Caco-2 (cell line): ENCODE data around the gene OSCP1. TPM values are rescaled to one million over a fixed set of nuclear protein-coding genes. Genes with fewer than 3 reads are reported as not detected.
"Not testable (repeated sequence)": the region's sequence is repeated elsewhere in the genome, so short reads cannot be mapped to it uniquely, and the experiment has no call there.

Experiments used
- BruUV-seq: library from RNA; stranded (reverse); fragments of 400-500 nt; replicated peaks from 2 replicates; lab custom pipeline; 2021; lab: Mats Ljungman, UMichigan
- CTCF ChIA-PET: fragments of 300-600 bp; sonication (Branson Sonifier 250); formaldehyde crosslinking; loops from one replicate; lab custom pipeline; 2022; ENCODE audit warnings: antibody characterized with exemption; lab: Charles Lee
- POLR2A ChIA-PET: fragments of 300-600 bp; sonication (Branson Sonifier 250); formaldehyde crosslinking; loops from one replicate; lab custom pipeline; 2022; ENCODE audit warnings: antibody characterized with exemption; lab: Charles Lee
- DNase-seq, 2 experiments: peaks; one replicate each; pipeline versions ENCODE4 v3.0.0 to v3.0.0-alpha.2; 2020 to 2022
- H3K27me3 ChIP-seq: replicated peaks from 2 replicates; pipeline ENCODE4 v1.6.0; 2011; ENCODE audit warnings: low read length; ENCODE audit not compliant: control insufficient read depth, insufficient read depth
- H3K36me3 ChIP-seq: 2 replicates; pipeline ENCODE4 v1.5.1; 2011; ENCODE audit warnings: low read length; ENCODE audit not compliant: control insufficient read depth, insufficient read depth
- H3K4me1 ChIP-seq: fragments of 250-450 bp; sonication (Bioruptor Pico); 2 replicates; pipeline ENCODE4 v1.5.1; 2020; ENCODE audit warnings: mild to moderate bottlenecking
- H3K4me3 ChIP-seq: 2 replicates; pipeline ENCODE4 v1.5.1; 2011; ENCODE audit warnings: low read depth, mild to moderate bottlenecking, control low read depth, low read length
- H3K9me3 ChIP-seq: fragments of 250-450 bp; sonication (Bioruptor Pico); 2 replicates; pipeline ENCODE4 v1.5.1; 2020; ENCODE audit warnings: mild to moderate bottlenecking, moderate library complexity
- H3K27ac Mint-ChIP-seq: one replicate; pipeline ENCODE4 v1.8.0; 2022; ENCODE audit warnings: mixed read lengths; ENCODE audit not compliant: unreplicated experiment
- H3K27me3 Mint-ChIP-seq: one replicate; pipeline ENCODE4 v1.8.0; 2022; ENCODE audit warnings: mixed read lengths; ENCODE audit not compliant: insufficient read depth, unreplicated experiment
- H3K36me3 Mint-ChIP-seq: one replicate; pipeline ENCODE4 v1.8.0; 2022; ENCODE audit warnings: mild to moderate bottlenecking, mixed read lengths; ENCODE audit not compliant: insufficient read depth, unreplicated experiment
- H3K4me1 Mint-ChIP-seq: one replicate; pipeline ENCODE4 v1.8.0; 2022; ENCODE audit warnings: low read depth, mixed read lengths; ENCODE audit not compliant: unreplicated experiment
- H3K4me3 Mint-ChIP-seq: one replicate; pipeline ENCODE4 v1.8.0; 2022; ENCODE audit warnings: mild to moderate bottlenecking, moderate library complexity, mixed read lengths; ENCODE audit not compliant: unreplicated experiment
- H3K9me3 Mint-ChIP-seq: one replicate; pipeline ENCODE4 v1.8.0; 2022; ENCODE audit warnings: mixed read lengths; ENCODE audit not compliant: unreplicated experiment
- CTCF ChIP-seq, 2 experiments: fragments of 200-600 bp in 1 of 2; IDR thresholded peaks; 1 replicate in 1 of 2; 2 replicates in 1 of 2; pipeline versions ENCODE4 v1.5.1 to v1.8.0; 2011 to 2022; ENCODE audit warnings: antibody characterized with exemption in 1 of 2, control low read depth in 1 of 2, inconsistent platforms in 1 of 2, low read depth in 1 of 2, low read length in 1 of 2, mild to moderate bottlenecking in 1 of 2, moderate library complexity in 1 of 2; ENCODE audit not compliant: insufficient read depth in 1 of 2, severe bottlenecking in 1 of 2, unreplicated experiment in 1 of 2
- intact Hi-C: fragments of 100-400 bp; cut with micrococcal nuclease; formaldehyde crosslinking; loops from one replicate; pipeline ENCODE4 v1.10.0; 2022; ENCODE audit not compliant: unreplicated experiment
- total RNA-seq: library from RNA; stranded (reverse); gene quantifications from 2 replicates; pipeline ENCODE4 v1.2.3, GENCODE V29; 2022

Gene OSCP1
- total RNA-seq, 1 experiment from 2014 or later: 0.91 TPM

GRCh38 chr1:36487906-36488305, 37.7 kb upstream of the OSCP1 start:
- peaks cover 12% of the 10 kb centered on the region for H3K4me1 Mint-ChIP-seq
- Histone ChIP-seq H3K27me3 (no peaks in the 10 kb centered on the region), H3K4me1 (peaks cover 40% of the 10 kb centered on the region), H3K4me3 (no peak overlapping the region), H3K9me3 (no peaks in the 10 kb centered on the region), H3K36me3 (no peaks in the 10 kb centered on the region)
- POLR2A ChIA-PET: interaction anchor here (0.7 kb wide), 1 partner anchor 13 kb away, joined by 8 read pairs; no protein-coding TSS in a partner anchor
- H3K4me3 Mint-ChIP-seq: no peak overlapping the region
- DNase-seq: no peak
- peaks cover 6% of the 10 kb centered on the region for H3K36me3 Mint-ChIP-seq
- CTCF ChIA-PET: interaction anchor here (0.7 kb wide), 1 partner anchor 25 kb away, joined by 3 read pairs; no protein-coding TSS in a partner anchor
- peak overlapping the region; percentile 71 for H3K27ac Mint-ChIP-seq
- BruUV-seq: no TSS peak
- TF ChIP-seq CTCF (IDR thresholded peaks at IDR 0.05; ENCODE audit: insufficient read depth in 1 of 2, low read depth in 1 of 2, low read length in 1 of 2, severe bottlenecking in 1 of 2, unreplicated experiment in 1 of 2): no peak
- H3K27me3 Mint-ChIP-seq: no peaks in the 10 kb centered on the region
- no peaks in the 10 kb centered on the region for H3K9me3 Mint-ChIP-seq
- intact Hi-C loops: loop anchor here (2.0 kb wide), 1 partner anchor 23 kb away; the partner anchor contains the start of gene MRPS15

- not testable (repeated sequence) for DNase-seq, H3K27me3 ChIP-seq, H3K4me3 ChIP-seq, H3K27me3 Mint-ChIP-seq, H3K36me3 Mint-ChIP-seq, BruUV-seq, H3K4me3 Mint-ChIP-seq, H3K36me3 ChIP-seq, H3K9me3 Mint-ChIP-seq, H3K9me3 ChIP-seq
- peaks cover 44% of the 10 kb centered on the region for H3K4me1 ChIP-seq
- ChIA-PET POLR2A (interaction anchor here (1.2 to 1.7 kb wide), 2 partner anchors 23 to 37 kb away, joined by 7 to 10 read pairs; partner anchors contain the start of genes MRPS15 and OSCP1), CTCF (interaction anchor here (0.7 to 1.9 kb wide), 3 partner anchors 24 to 885 kb away, joined by 3 to 8 read pairs (median 3); no protein-coding TSS in a partner anchor)
- H3K4me1 Mint-ChIP-seq: peaks cover 13% of the 10 kb centered on the region
- intact Hi-C loops: loop anchor here (2.0 kb wide), 1 partner anchor 23 kb away; the partner anchor contains the start of gene MRPS15
- H3K27ac Mint-ChIP-seq: peak overlapping the region; percentile 71
Measured at GRCh38 chr1:36487336-36487725, 37.1 kb upstream of the OSCP1 start.

GRCh38 chr1:36486439-36487335, 36.4 kb upstream of the OSCP1 start:
- peak; percentile 85 to 90 for DNase-seq
- no peaks in the 10 kb centered on the region for H3K36me3 ChIP-seq
- Mint-ChIP-seq H3K4me3 (peak overlapping the region; percentile 6), H3K36me3 (peaks cover 6% of the 10 kb centered on the region), H3K9me3 (no peaks in the 10 kb centered on the region), H3K27ac (peak overlapping the region; percentile 71), H3K4me1 (peaks cover 19% of the 10 kb centered on the region), H3K27me3 (no peaks in the 10 kb centered on the region)
- no peaks in the 10 kb centered on the region for H3K27me3 ChIP-seq
- no peak overlapping the region for H3K4me3 ChIP-seq
- CTCF ChIA-PET: interaction anchor here (0.7 to 1.9 kb wide), 3 partner anchors 30 to 886 kb away, joined by 3 to 8 read pairs (median 3); partner anchors contain the start of gene OSCP1
- TF ChIP-seq CTCF (IDR thresholded peaks at IDR 0.05; ENCODE audit: insufficient read depth in 1 of 2, low read depth in 1 of 2, low read length in 1 of 2, severe bottlenecking in 1 of 2, unreplicated experiment in 1 of 2): no peak
- POLR2A ChIA-PET: interaction anchor here (0.6 to 1.7 kb wide), 3 partner anchors 22 to 36 kb away, joined by 7 to 10 read pairs (median 8); partner anchors contain the start of genes MRPS15 and OSCP1
- intact Hi-C loops: loop anchor here (2.0 kb wide), 1 partner anchor 22 kb away; the partner anchor contains the start of gene MRPS15
- BruUV-seq: no TSS peak
- H3K9me3 ChIP-seq: no peaks in the 10 kb centered on the region
- peaks cover 44% of the 10 kb centered on the region for H3K4me1 ChIP-seq
